ENCODE measurements around the gene KIAA0040.

KIAA0040 gene

DNA sequence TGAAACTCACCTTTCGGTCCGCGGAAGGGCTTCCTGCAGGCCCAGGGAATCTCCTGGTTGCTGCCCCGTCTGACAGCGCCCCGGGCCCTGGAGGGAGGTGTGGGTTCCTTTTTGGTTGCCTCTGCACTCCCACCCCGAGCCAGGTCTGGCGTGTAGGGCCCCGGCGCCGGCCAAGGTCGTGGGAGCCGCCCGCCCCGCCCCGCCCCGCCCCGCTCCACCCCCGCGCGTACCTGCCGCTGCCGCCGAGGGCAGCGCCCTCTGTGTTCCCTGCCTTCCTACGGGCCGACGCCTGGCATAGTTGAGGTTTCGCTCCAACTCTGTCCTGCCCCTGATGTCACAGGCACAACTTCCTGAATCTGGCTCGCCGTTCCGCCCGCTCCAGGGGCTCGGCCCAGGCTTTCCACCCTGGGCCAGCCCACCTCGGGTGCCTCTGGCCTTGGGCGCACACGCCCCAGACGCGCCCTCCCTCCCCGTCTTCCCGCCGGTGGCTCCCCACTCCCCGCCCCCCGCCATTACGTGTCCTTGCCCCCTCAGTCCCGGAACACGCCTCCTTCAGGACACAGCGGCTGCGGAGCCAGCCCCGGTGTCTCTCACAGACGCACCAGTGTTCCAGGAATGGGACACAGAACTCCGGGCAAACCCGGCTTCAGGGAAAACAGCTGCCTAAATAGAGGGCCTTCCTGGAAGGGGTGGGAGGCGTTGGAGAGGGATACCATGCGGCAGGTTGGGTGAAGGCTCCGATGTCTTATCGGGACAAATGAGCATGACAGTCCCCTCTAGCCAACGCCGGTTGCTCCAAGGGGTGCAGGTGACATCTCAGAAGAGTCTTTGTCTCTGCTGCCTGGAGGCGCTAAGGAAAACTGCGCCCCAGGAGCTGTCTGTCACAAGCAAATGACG lies at the start of gene KIAA0040:
KIAA0040 (minus strand) TSS at position 147 of the 897 bp plus-strand sequence. CDS start 31,763 bp downstream, outside the sequence.
- DNase-seq, result peak; percentile 44 to 58

DNA sequence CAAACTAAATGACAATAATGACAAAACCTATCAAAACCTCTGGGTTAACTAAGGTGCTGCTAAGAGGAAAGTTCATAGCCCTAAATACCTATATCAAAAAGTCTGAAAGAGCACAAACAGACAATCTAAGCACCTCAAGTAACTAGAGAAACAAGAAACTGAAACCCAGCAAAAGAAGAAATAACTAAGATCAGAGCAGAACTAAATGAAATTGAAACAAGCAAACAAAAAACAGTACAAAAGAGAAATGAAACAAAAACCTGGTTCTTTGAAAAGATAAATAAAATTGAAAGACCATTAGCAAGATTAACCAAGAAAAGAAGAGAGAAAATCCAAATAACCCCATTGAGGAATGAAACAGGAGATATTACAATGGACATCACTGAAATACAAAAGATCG lies 44.8 kb upstream of the KIAA0040 start:
- no peak for DNase-seq

DNA sequence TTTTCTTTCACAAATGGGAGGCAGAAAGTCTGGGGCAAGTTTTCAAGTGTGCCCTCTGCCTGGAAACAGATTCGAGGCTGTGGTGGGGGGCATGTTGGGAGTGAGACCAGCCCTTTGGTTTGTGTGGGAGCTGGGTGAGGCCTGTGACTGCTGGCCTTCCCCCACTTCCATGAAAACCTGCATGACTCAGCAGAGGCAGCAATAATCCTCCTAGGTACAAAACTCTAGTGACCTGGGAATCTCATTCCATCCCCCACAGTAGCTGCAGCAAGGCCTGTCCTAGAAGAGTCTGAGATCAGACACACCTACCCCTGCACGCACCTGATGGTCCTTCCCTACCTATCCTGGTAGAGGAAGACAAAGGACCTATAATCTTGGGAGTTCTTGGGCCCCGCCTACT lies 42.1 kb upstream of the KIAA0040 start:
- DNase-seq, result no peak

DNA sequence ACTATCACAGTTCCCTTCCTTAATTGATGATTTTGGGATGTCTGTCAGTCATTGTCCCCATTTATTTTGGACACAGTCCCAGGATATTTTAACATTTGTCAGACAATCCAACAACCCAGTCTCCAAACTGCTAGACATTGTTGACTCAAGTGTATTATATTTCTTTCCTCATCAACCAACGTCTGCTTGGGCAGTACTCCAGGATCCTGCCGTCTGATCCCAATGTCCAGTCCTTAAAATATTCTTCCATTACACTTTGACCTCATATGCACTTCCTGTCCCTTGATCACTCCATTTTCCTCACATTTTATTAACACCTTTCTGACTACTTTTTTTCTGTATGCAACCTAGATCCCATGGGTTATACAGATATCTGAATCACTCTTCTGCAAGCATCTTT lies 39.8 kb upstream of the KIAA0040 start:
- no peak for DNase-seq

DNA sequence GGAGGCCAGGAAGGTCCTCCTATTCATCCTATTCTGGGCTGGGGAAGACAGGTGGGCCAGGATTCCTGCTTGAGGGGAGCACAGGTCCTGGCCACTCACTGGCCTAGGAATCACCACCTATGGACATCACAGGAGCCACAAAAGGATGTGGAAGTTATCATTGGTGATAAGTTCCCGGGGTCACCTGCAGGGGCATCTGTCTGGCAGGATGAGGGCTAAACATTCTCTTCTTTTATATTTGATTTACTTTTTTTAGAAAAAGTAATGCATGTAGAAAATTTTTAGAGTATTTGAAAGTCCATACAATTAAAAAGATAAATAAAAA lies 33.2 kb upstream of the KIAA0040 start:
- DNase-seq, result no peak

DNA sequence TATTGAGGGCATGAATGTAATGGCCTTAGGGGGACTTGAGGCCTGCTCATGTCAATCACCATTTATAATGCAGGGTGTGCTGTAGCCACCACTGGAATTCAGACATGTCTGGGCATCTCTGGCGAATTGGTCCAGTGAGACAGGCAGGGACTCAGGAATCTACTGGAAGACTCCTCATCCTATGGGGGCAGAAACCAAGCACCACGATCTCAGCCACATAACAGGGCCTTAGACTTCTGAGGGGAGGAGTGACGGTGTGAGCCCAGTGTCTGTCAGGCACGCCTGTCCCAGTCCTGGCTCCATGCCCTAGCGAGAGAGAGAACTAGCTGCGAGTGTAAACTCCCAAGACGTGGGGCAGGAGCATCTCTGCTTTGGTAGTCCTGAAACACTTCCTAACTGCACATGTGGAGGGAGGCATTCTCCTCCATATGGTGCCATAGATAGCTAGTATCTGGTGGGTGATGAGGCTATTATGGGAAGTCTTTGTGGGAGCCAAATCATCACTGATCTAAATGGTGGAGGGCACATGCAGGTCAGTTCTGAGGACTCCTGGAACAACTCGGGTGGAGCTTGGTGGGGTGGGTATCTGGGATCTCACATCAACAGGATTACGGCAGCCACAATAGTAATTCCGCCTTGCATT lies 29.8 kb upstream of the KIAA0040 start:
- no peak for DNase-seq

DNA sequence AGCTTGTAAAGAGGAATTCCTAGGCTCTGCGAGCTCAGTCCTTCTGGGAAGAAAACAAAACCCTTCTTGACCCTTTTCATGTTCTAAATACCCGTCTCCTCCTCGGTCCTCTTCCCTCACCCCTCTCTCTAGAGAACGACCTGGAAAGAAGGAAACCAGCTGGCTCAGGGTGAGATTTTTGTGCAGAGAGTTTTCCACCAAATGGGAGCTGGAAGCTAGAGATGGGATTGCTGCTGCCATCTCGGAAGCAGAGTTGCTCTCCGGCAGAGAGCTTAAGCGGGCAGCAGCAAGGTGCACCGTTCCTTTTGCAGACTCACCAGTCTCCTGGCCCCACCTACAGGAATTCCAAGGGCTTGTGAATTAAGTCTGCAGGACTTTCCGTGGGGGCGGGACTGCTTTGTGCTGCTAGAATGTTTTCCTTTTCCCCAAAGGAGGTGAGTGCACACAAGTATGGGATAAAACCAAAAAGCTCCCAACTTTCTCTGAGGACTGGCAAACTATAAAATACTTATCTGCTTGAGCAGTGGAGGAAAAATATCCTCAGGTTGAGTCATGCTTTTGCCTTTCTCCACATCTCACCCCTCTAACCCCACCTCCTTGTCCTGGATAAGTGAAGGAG lies 29.1 kb upstream of the KIAA0040 start:
- DNase-seq, result no peak

DNA sequence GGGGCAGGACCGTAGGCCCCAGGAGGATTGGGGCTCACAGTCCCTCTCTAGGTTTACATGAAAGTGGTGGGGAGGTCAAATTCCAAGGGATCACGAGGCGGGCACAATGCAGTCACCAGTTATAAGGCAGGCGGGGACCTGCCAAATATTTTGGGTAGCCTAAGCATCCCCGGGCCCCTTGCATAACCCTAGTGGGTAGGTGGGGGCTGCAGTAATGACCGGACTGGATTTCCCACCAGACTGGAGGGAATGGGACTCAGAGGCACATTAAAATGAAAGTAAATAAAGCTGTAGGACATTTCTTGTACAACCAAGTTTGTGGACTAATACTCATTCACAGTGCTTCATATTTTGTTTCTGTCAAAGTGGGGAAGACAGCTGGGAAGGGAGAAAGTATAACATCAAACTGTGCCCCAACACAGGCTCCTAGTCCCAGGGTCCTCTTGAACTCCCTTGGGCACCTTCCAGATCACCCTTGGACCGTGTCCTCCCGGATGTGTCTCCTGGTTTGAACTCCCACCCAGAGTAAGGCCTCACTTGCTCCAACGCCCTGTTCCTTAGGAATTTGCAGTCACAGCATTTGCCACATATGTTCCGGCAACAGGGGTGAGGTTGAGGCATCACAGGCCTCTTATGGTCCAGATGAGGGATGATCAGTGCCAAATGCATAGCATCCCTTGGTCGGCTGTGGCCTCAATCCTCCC lies 28.4 kb upstream of the KIAA0040 start:
- DNase-seq, result no peak

DNA sequence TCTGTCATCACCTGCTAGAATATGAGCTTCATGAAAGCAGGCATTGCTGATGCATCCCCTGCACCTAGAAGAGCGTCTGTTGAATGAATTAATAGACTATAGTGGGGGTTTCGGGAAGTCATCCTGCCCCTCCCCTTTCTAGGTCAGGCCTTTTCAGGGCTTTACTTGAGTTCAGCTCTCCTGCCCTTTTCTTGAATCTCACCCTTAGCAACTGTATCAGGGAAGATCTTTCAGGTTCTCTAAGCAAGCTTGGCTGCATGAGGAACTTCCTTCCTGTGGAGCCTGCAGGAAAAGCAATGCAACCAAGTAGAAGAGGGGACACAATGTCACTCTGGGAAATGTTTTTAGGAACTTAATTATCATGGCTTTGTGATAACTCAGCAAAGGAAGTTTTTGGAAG lies 27.2 kb upstream of the KIAA0040 start:
- no peak for DNase-seq

DNA sequence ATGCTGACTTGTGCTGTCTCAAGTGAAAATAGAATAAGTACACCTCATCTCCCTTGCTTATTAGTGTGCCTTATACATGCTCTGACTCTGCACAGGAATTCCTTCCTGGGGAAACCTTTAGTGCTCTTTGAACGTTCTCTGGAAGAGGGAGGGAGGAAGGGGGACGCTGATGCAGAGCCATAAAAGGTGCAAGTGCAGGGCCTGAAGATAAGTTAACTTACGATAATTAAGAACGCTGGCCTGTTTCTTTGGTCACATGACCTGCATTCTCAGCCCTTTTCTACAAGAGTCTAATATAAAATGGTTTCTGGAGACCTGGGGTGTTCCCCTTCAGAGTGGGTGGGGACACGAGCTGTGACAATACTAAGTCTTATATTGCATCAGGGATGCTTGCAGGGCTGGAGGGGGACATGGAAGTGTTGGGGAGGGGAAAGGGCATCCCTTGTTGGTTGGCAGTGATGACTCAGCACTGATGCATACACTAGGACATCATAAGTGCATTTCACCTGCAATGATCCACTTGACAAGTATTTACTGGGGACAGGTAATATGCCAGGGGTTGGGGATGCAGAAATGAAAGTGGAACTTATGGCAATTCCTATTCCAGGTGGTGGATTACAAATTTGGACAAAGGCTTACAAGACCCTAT lies 26.3 kb upstream of the KIAA0040 start:
- DNase-seq, result no peak

DNA sequence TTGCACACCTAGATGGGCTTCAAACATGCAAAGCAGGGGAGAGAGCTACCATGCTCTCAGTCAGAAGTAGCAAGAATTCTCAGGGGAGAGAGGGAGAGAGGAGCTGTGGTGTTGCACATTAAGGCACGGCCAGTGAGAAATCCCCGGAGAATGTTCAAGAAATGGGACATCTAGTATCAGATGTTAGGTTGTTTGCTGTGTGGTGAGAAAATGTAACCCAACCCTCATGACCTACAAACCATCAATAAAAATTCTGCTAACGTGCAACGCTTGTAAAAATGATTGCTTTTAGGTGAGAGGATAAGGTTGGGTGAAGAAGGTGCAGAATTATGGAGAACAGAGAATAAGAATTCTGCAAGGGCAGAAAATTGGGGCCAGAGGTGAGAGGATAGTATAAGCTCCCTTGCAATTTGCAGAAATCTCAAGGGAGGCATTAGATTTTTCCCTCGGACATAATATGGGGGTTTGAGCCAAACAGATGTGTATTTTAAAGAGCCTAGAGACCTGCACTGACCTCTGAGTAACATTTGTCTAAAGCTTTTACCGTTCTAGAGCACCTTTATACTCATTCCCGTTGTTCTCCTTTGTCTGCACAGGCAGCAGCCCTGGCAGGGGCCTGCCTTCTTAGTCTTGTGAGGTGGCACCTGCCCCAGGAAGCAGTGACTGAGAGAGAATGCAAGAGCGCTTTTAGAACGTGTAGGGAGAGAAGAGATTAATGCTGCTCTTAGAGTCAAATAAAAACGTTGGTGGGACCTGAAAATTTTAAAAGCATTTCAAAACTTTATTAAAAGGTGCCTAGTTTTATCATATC lies 25.4 kb upstream of the KIAA0040 start:
- DNase-seq, result no peak

DNA sequence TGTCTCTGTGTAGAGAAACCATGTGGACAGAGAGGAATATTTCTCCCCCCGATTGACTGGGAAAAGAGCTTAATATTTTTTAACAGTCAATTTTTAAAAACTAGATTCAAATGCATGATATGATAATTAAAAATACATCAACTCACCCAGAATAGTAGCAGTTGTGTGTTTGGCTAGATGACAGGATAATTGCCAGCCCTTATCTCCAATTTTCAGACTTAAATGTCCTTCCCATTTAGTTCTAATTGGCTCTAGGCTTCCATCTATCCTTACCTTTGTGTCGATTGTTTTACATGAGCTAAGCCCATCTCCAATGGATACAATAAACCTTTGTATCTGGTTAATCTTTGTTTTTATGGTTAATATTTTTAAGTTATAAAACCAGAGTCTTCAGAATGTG lies 23.9 kb upstream of the KIAA0040 start:
- DNase-seq, result no peak

DNA sequence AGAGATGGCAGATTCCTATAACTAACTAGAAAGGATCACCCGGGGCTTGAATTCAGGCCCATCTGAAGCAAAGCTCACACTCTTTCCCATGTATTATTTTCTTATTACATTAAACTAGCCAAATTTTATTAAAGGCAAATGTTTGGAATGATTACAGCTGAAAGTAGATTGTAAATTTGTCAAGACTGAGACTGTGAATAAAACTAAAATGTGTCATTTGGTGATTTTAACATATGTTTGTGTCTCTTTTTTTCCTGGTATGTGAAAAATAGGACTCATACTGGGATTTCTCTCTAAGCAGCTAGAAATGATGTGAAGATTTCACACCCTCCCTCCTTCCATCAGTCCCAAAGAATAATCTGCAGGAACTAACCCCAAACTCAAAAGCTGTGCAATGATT lies 19.1 kb upstream of the KIAA0040 start:
- no peak for DNase-seq

DNA sequence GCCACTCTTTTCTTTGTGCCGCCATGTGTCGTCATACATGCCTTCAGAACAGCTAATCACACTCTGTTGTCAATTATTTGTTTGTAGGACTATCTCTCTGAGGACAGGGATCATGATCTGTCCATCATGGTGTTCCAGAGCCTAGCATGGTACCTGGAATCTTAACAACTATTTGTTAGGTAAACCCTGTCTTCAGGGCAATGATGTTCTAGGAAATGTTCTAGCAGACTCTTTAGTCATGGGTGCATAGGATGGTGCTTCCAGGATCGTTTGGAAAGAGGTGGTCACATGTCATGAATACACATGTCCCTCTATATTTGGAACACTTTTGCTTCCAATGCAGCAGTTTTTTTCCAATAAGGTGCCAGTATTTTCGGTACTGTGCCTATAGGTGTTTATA lies 18.2 kb upstream of the KIAA0040 start:
- no peak for DNase-seq

DNA sequence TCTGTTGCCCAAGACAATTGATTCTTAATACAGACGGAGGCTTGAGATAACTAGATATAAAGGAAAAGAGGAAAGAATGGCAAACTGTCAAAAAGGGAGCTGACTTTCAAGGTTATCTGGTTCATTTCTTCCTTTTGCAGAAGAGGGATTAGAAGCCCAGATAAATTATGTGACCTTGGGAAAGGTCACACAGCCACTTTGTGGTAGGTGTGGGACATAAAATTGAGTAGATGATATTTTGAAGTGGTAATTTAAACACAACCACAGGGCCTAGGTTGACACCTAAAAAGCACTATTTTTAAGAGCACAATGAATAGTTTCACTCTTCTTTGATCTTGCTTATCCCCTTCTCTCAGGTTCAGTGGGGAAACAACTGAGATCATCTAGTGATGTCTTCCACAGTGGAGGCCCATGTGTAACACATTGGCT lies 16.9 kb upstream of the KIAA0040 start:
- DNase-seq, result no peak

DNA sequence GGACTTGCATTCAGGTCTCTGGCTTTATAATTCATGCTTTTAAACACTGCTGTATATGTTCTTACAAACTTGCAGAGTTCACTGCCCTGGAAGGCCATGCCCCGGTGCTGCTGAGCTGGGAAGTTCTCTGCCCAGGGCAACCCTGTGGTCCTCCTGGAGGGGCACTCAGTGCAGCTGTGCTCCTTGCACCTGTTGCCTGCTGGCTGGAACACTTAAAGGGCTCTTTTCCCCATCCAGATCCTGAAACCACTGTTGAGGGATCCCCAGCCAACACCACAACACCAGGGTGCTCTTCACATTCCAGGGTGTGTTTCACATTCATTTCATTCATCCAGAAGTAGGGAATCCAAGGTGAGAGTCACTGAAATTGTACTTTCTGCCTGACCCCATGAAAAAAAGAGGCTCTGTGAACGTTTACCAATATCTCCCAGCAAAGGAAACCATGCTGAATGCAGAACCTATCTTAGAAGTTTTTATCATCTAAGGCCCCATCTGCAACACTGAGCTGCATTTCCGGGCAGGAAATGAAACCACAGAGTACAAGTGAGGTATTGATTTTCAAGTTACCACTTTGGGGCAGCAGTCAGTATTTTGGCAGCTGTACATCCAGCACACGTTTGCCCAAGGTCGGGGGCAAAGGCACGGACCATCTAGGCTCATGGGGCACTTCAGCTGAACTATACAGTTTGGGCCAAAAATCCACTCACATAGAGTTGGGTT lies 16.4 kb upstream of the KIAA0040 start:
- DNase-seq, result peak in 1 of 2 experiments; percentile 38

DNA sequence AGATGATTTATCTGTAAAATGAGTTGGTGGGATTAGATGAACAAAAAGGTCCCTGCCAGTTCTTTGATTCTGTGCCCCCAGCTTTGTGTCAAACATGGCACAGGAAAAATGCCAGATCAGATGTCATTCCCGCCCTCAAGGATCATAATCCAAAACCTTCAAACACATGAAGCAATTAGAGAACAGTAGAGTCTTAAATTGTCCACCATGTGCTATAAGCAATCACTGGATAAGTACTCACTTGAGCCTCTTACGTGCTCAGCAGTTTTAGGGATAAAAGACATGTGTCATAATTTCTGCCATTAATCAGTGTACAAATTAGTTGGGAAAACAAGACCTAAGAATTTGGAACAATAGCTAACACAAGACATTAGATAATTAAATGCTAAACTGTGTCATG lies 15.4 kb upstream of the KIAA0040 start:
- DNase-seq, result no peak

DNA sequence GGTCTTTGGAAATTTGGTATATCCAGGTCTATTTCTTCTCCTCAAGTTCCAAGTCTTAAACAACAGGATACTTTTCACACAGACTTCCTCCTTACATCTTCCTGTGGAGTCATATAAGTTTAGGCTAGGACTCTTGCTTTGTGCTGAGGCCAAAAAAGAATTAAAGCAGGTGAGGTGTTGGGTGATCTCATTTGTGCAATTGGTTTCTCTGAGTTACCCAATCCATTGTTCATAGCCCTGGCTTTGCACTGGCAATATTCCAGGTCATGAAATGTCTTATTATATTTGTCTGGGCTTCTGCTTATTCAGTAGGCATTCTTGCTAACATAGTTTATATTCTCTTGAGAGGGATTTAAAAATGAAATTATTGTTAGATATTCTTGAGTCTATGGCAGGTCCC lies 14.1 kb upstream of the KIAA0040 start:
- DNase-seq, result no peak

DNA sequence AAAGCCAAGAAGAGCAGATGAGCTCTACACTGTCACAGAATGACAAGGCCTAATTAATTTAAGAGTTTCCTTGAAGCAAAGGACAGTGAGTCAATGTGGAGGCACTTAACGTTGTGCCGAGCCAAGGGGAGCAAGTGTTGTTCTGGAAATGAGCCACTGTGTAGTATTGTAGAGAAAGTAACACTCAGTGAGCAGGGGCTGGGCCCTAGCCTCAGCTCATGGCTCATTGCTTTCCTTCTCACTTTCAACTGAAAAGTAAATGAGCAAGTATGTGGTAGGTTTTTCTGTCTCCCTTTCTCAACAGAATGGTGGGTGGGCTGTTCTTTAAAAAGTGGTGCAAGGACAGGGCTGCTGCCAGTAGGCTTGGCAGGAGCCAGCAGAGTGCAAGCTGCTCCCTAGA lies 11.8 kb upstream of the KIAA0040 start:
- no peak for DNase-seq

DNA sequence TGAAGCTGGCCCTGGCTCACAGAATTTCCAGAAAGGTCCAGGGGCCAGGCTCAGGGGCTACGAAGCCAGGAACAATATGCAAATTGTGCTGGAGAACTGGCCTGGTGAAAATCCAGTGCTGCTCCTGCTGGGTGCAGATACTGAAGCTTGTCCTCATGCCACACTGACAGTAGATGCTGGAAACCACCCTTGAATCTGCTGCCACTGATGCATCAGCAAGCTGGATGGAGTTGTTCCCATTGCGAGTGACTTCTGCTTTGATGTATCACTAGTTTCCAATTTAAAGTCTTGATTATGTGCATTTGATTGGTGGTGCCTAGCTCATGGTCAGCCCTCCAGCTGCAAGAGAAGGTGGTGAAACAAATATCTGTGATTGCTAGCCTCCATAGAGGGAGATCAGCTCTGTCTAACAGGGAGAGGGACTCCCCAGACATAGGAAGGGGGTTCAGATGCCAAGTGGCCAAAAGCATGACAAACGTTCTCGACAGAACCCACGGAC lies 11.0 kb upstream of the KIAA0040 start:
- DNase-seq, result no peak
